ENCODE measurements around the gene GBF1. TPM values are rescaled to one million over a fixed set of nuclear protein-coding genes. Genes with fewer than 3 reads are reported as not detected.

The GBF1 gene
- total RNA-seq, 1 experiment from 2014 or later, result 15.3 TPM

DNA sequence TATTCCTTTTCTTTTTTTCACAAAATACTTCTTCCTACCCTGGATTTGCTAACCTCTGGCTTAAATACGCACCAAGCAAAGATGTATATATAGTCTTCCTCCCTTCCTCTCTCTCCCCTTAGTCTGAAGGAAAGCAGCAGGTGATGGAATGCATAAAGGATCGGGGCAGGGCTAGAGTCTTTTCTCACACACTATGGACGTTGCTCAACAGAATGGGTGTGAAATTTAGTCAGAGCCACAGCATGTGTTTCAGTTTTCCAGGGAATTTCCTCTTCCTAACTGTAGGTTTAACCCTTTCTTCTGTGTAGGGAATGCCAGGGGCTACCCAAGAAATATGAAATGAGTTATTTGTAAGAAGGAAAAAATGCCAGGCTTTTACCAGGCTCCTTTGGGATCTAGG lies 78.7 kb downstream of the GBF1 start:
- in situ Hi-C loops (cut with HindIII; ENCODE audit: low sequenced_read_pairs), result no loop called here

GRCh38 chr10:102326031-102326430 lies 80.7 kb downstream of the GBF1 start:
- in situ Hi-C loops (cut with HindIII; ENCODE audit: low sequenced_read_pairs), result no loop called here
- DNase-seq (ENCODE audit: low spot score), result no peak

More for the DNA sequence above, 78.7 kb downstream of the GBF1 start:
- no peak for DNase-seq (ENCODE audit: low spot score)

DNA sequence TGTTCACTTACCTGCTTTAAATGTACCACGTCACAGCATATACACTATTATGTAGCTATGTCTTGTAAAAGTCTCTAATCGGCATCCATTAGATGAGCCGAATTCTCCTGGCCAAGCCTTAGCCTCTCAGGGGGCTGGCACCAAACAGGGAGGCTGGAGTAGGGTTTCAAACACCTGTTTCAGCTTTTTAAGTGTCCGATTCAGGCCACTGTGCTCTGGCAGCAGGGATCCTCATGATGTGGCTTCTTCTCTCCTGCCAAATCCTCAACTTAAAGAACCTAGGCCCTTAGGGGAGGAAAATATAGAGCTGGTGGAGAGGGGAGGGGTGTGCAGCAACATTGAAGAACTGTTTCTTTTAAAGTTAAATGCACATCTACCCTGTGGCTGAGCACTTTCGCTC lies 81.7 kb downstream of the GBF1 start:
- no peak for DNase-seq (ENCODE audit: low spot score)
- in situ Hi-C loops (cut with HindIII; ENCODE audit: low sequenced_read_pairs), result no loop called here

DNA sequence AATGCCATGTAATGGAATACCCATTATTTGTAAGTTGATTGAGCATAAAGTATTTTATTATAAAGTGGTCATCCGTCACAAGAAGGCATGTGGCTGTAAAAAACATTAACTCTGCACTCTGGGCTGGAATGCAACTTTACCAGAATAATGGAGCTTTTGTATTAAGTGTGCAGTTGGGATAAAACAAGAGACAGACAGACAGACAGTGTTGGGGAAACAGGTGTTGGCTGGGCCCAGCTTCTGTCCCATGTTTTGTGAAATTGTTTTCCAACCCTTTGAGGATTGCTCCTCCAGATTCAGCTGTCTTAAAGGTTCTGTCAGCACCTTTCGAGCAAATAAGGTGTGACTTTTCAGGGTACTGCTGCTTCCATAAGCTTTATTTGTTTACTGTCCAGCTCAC lies 82.3 kb downstream of the GBF1 start:
- in situ Hi-C loops (cut with HindIII; ENCODE audit: low sequenced_read_pairs), result no loop called here
- no peak for DNase-seq (ENCODE audit: low spot score)

DNA sequence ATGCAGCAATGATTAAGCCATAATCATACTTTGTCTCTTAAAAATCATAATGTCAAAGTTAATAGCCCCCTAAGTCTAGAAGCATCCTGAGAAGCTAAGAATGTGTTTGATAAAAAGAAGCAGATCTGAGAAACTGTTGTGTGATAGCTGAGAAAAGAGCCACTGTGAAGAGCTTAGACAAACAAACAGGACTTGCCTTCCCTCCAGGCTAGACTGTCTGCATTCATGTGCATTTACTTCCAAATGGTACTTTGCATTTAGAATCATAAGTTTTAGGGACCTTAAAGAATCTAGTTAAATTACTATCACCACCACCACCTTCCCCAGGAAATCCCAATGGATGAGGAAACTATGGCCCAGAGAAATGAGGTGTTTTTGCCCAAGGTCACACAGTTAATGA lies 87.4 kb downstream of the GBF1 start:
- in situ Hi-C loops (cut with HindIII; ENCODE audit: low sequenced_read_pairs), result no loop called here
- no peak for DNase-seq (ENCODE audit: low spot score)

DNA sequence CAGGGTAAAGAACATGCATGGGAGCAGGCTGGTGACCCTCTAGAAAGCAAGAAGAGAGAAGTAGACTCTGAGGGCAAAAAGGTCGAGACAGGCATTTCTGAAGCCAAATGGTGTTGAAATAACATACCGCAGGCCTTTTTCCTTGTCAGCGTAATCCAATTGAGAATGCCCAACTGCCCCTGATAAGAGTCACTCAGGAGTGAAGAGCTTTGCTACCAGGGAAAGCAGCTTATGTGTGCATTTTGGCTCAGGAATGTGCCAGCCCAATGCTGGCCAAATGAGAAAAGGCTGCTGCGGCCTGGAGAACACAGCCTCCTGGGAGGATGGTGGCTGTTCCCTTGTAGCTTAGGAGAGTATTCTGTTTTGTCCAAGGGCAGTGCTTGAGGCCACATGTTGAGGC lies 88.8 kb downstream of the GBF1 start:
- peak; percentile 86 for DNase-seq (ENCODE audit: low spot score)
- in situ Hi-C loops (cut with HindIII; ENCODE audit: low sequenced_read_pairs), result no loop called here

GRCh38 chr10:102335184-102335583 lies 89.9 kb downstream of the GBF1 start:
- in situ Hi-C loops (cut with HindIII; ENCODE audit: low sequenced_read_pairs), result no loop called here
- peak; percentile 87 for DNase-seq (ENCODE audit: low spot score)

DNA sequence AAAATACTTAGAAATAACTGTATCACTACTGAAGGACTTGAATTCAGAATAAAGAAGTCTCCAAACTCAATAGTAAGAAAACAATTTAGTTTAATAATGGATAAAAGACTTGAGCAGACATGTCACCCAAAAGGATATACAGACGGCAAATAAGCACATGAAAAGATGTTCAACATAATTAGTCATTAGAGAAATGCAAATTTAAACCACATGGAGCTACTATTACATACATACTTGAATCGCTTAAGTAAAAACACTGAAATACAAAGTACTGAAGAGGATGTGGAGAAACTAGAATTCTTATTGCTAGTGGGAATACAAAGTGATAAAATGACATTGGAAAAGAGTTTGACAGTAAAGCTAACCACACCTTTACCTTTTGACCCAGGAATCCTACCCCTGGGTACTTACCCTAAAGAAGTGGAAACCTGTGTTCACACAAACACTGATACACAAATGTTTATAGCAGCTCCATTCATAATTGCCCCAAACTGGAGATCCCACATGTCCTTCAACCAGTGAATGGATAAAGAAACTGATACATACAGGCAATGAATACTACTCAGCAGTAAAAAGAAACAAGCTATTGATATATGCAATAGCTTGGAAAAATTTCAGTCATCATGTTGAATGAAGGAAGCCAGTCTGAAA lies 95.8 kb downstream of the GBF1 start:
- in situ Hi-C loops (cut with HindIII; ENCODE audit: low sequenced_read_pairs), result no loop called here
- DNase-seq (ENCODE audit: low spot score), result no peak

GRCh38 chr10:102342458-102342857 lies 97.1 kb downstream of the GBF1 start:
- no peak for DNase-seq (ENCODE audit: low spot score)
- in situ Hi-C loops (cut with HindIII; ENCODE audit: low sequenced_read_pairs), result no loop called here

- no peak for DNase-seq (ENCODE audit: low spot score)
These were observed 97.6 kb downstream of the GBF1 start for GRCh38 chr10:102342958-102343357.

DNA sequence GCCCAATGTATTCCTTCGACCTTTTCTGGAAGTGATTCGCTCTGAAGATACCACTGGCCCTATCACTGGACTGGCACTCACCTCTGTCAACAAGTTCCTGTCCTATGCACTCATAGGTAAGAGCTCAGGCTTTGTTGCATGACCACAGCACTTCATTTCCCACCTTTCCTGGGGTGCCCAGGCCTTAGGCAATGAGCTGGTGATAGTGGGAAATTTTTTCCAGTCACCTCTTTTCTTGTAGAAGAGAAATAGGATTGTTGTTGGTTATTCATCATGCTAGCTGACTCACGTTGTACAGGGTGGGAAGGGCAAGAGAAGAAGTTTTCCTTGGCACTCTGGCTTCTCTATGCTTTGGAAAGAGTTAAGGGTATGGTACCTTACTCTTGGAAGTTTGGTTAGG lies 98.7 kb downstream of the GBF1 start:
- in situ Hi-C loops (cut with HindIII; ENCODE audit: low sequenced_read_pairs), result no loop called here
- no peak for DNase-seq (ENCODE audit: low spot score)

More at GRCh38 chr10:102342958-102343357, 97.6 kb downstream of the GBF1 start:
- in situ Hi-C loops (cut with HindIII; ENCODE audit: low sequenced_read_pairs), result no loop called here

DNA sequence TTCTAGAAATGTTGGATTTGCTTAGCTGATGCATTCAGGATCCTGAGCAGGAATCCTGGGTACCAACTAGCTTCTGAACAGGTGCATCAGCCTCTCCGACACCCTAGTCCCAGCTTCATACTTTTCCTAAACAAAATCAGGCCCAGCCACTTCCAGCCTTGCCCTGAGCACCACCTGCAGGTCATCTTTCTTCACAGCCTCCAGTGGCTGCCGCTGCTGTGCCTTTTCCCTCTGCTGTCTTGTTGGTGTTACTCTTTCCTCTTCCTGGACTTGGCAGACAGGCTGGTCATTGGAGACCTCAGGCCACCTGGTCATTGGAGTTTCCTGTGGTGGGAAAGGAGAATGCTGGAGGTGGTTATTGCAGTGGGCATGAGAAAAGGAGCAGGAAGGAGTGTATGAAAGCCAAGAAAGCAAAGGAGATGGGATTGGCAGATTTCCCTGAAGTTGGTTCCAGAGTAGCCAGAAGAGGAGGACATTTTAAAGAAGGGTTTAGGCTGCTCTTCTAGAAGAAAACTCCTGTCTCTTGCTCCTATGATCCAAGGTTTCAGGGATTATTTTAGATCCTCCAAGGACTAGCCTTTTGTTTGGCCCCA lies 102.0 kb downstream of the GBF1 start:
- peak; percentile 66 for DNase-seq (ENCODE audit: low spot score)
- in situ Hi-C loops (cut with HindIII; ENCODE audit: low sequenced_read_pairs), result no loop called here

DNA sequence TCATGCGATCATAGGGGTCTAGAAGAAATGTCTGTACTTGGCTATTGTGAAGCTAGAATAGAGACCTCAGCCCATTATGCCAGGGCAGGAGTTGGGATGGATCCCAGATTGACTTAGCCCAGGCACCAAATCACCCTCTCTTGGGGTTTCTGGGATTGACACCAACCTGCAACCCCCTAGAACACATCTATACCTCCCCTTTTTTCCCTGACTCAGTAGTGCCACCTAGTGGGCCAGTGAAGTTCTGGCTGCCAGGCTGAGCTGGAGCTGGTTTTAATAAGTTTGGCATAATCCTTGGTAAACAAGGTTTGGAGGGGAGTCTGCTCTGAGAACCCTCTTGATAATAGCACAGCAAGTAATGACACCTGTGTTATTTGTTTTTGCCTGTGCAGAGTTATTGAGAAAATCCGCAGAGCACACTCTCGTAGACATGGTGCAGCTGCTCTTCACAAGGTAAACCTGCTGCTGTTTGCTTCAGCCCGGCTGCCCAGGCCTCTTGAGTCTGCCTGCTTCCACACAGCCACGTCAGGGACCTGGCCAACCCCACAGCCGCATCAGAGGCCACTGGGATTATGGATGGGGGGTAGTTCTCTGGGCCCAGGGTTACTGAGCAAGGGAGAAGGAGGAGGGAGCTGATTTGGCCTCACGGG lies 106.9 kb downstream of the GBF1 start:
- peak; percentile 75 for DNase-seq (ENCODE audit: low spot score)
- in situ Hi-C loops (cut with HindIII; ENCODE audit: low sequenced_read_pairs), result no loop called here

DNA sequence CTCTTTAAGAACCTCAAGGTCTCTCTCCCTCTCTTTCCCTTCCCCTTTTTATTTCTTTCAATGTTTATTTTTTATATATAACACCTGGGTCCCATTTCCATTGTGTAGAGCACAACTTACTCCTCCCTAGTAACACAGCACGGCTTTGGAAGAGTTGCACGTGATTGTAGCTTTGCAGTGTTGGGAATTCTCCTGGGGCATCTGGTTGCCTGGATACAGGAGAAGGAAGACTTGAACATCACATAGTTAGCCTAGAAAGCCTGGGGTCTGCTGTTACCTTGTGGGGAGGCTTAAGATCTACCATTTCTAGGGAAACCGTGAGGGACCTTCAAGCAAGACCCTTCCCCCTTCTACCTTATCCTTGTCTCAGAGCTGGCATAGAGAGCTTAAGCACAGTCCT lies 109.1 kb downstream of the GBF1 start:
- no peak for DNase-seq (ENCODE audit: low spot score)
- in situ Hi-C loops (cut with HindIII; ENCODE audit: low sequenced_read_pairs), result no loop called here

- in situ Hi-C loops (cut with HindIII; ENCODE audit: low sequenced_read_pairs), result no loop called here
These were observed 113.5 kb downstream of the GBF1 start for GRCh38 chr10:102358712-102359382.

GRCh38 chr10:102367441-102367840 lies 122.1 kb downstream of the GBF1 start:
- no peak for DNase-seq (ENCODE audit: low spot score)
- in situ Hi-C loops (cut with HindIII; ENCODE audit: low sequenced_read_pairs), result no loop called here

More at GRCh38 chr10:102358712-102359382, 113.5 kb downstream of the GBF1 start:
- DNase-seq (ENCODE audit: low spot score), result no peak

GRCh38 chr10:102368077-102368476 lies 122.7 kb downstream of the GBF1 start:
- in situ Hi-C loops (cut with HindIII; ENCODE audit: low sequenced_read_pairs), result no loop called here
- DNase-seq (ENCODE audit: low spot score), result no peak

DNA sequence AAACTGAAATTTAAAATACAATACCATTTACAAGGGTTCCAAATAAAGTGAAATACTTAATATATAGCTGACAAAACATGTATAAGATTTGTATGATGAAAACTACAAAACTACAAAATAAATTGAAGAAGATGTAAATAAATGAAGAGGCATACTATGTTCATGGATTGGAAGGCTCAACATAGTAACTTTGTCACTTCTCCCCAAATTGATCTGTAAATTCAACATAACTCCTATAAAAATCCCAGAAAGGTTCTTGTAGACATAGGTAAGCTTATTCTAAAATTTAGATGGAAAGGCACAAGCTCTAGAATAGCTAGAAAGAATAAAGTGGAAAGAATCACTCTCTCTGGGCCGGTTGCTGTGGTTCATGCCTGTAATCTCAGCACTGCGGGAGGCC lies 126.0 kb downstream of the GBF1 start:
- DNase-seq (ENCODE audit: low spot score), result no peak
- in situ Hi-C loops (cut with HindIII; ENCODE audit: low sequenced_read_pairs), result no loop called here

- no peak for DNase-seq (ENCODE audit: low spot score)
- in situ Hi-C loops (cut with HindIII; ENCODE audit: low sequenced_read_pairs), result no loop called here
These were observed 129.9 kb downstream of the GBF1 start for GRCh38 chr10:102375250-102375649.

DNA sequence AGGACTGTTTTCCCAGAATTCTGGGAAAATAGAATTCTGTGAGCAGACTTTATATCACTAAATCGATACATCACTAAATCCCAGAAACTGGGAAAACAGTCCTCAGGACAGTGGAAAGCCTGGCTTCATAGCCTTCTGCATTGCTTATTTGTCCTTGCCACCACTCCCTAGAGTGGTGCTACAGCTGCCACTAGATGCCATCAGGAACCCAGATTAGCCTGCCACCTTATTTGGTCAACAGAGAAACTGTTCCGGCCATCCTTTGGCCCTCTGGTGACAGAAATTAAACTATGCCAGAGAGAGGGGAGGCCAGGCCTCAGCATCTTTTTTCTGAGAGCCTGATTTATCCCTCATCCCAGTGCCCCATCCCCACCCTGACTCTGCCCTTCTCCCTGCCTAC lies 130.5 kb downstream of the GBF1 start:
- peak; percentile 37 for DNase-seq (ENCODE audit: low spot score)
- in situ Hi-C loops (cut with HindIII; ENCODE audit: low sequenced_read_pairs), result no loop called here

Measured in G401 (cell line).